Activated CD4-positive, alpha-beta T cell treated with anti-CD3 and anti-CD28 coated beads, Interleukin-2, amount 50 U/mL, for 48 hours (primary cell): ENCODE measurements around the gene HEBP2.
"Not testable (repeated sequence)": the region's sequence is repeated elsewhere in the genome, so short reads cannot be mapped to it uniquely, and the experiment has no call there.

Experiments used
- DNase-seq, 2 experiments: peaks; one replicate each; pipeline ENCODE4 v3.0.0-alpha.2; 2020

The HEBP2 gene

DNA sequence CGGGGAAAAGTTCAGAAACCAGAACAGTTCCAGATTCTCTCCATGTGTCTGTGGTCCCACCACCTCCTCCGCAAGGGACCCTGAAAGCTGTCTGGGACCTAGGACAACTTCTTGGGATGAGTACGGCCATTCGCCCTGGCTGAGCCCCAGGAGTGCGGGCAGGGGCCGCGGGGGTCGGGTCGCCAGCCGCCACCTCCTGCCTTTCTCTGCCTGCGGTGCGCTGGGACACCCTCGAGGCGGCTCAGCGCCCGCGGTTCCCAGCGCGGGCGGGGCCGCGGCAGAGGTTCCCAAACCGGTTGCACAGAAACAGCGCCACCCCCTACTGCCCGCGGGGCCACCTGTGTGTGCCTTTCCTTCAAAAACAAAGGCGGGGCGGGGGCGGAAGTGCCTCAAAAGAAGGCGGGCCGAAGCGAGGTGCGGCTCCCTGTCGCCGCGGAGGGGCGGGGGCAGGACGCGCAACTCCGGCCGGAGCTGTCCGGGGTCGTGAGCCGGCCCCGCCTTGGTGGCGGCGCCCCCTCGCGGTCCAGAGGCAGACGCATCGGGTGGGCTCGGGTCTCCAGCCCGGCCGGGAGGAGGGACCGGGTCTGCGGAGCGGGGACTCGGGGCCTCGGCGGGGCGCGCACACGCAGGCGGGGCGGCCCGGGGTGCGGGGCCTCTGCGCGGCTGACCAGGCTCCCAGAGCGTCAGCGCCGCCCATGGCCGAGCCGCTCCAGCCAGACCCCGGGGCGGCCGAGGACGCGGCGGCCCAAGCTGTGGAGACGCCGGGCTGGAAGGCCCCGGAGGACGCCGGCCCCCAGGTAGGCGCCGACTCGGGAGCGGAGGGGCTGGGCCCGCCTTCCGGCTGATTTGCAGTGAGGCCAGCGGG lies at the start of gene HEBP2:
TSS of gene HEBP2 (plus strand) at position 423 of the 865 bp plus-strand sequence. CDS start at position 696, 273 bp downstream.
- peak; percentile 95 to 97 for DNase-seq

DNA sequence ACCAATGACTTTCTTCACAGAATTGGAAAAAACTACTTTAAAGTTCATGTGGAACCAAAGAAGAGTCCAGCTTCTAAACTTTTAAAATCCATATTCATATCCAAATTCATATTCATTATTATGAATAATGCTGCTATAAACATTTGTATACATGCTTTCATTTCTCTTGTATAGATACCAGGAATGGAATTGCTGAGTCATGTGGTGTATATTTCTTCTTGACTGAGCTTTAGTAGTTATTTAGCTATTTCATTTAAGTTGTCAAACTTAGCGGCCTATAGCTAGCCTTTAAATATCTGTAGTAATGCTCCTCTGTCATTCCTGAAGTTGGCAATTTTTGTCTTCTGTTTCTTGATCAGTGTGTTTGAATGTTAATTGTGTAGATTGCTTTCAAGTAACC lies 46.1 kb upstream of the HEBP2 start:
- DNase-seq = no peak

GRCh38 chr6:138368684-138369083 lies 35.3 kb upstream of the HEBP2 start:
- DNase-seq = not testable (repeated sequence)

DNA sequence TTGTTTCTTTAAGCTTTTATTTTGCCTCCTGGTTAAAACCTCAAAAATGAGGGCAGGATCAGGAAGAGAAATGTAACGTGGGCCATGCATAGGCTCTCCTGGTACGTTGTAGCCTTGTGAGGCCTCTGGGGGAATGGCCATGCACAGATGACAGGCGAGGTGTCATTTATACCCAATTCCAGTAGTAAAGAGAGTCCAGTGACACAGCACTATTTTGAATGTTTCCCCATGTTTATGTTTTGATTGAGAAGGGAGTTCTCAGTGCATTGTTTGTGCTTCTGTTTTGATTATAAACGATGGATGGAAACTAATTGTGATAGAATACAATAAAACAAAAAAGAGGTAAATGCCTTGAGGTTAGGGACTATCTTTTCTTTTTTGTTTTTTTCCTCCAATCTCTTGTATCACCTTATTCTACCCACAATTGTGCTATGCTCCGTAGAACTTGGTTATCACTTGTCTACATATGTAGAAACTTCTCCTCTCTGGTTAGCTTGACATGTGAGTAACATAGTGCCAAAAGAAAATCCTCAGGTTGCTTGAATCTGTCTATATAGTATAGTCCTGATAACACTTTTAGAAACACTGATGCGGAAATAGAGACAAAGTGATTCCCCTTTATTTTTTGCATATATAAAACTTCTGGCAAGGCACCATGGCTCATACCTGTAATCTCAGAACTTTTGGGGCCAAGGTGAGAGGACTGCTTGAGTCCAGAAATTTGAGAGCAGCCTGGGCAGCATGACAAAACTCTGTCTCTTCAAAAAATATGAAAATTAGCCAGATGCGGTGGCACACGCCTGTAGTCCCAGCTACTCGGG lies 33.2 kb upstream of the HEBP2 start:
- DNase-seq = no peak

GRCh38 chr6:138371452-138371711 lies 32.6 kb upstream of the HEBP2 start:
- DNase-seq = no peak

DNA sequence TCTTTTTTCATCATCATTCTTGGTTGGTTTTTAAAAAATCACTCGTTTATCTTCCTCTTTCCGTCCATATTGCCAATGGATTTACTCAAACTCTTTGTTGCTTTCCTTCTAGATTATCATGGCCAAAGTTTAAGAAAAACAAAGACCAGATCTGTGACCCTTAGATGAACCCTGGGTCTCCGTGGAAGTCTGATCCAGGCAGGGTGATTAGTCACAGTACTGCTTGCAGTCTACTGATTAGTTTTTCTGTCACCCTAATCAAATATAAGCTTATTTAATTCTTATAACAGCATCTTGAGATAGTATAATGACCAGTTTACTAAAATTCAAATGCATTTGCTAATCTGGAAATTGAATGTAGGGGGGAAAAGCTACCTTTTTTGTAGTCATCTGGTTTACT lies 32.3 kb upstream of the HEBP2 start:
- DNase-seq = no peak

GRCh38 chr6:138372711-138373463 lies 31.1 kb upstream of the HEBP2 start:
- DNase-seq = no peak

DNA sequence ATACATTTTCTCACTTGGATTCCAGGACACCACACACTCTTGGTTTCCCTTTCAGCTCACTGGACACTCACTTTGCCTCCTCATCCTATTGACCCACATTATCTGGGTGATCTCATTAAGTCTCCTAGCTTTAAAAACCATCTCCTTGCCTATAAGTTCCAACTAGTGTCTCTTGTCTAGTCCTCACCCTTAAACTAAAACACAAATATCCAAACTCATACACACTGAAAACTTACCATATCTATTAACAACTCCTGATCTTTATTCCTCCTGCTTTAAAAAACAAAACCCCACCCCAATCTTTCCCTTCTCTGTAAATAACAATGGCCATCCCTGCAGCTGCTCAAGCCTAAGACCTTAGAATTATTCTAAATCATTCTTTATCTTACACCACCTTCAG lies 29.8 kb upstream of the HEBP2 start:
- DNase-seq = no peak

DNA sequence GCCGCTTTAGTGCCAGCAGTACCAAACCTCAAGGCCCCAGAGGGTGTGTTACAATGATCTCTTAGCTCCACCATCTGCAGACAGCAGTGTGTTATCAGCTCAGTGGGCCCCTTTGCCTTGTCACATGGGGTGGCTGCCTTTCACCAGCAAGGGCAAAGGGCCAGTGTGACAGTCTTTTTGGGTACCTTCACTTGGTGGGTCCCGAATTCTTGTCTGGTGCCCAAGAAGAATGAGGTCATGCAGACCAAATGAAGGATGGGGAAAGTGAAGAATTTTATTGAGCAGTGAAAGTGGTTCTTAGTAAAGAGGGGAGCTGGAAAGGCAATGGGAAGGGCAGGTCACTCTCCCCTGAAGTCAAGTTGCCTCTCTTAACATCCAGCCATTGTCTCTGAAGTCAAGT lies 29.2 kb upstream of the HEBP2 start:
- DNase-seq = no peak

DNA sequence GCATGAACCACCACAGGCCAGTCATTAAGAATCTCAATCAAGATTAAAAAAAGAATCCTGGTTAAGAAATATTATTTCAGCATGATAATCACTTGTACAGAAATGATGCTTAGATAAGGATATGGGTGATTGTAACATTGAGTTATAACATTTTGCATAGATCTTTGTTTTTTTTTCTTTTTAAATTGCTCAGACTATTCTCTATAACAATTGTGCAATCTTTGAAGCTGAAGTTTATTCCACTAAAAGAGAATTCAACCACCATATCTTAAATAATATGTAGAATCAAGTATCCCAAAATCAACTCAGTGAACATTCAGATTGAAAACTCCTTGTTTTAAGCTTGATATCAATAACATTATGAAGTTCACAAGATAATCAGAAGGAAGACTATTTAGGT lies 27.0 kb upstream of the HEBP2 start:
- DNase-seq = no peak

GRCh38 chr6:138377844-138378243 lies 26.2 kb upstream of the HEBP2 start, which contains the start of gene SMIM28:
Gene SMIM28, plus strand, starts transcription at chr6:138377905. Its CDS starts 168 bp downstream, at chr6:138378073.
- no peak for DNase-seq

GRCh38 chr6:138378463-138378862 lies 25.6 kb upstream of the HEBP2 start:
- no peak for DNase-seq

- no peak for DNase-seq
Observed at GRCh38 chr6:138382498-138383265, 21.3 kb upstream of the HEBP2 start.

GRCh38 chr6:138383776-138384175 lies 20.2 kb upstream of the HEBP2 start:
- no peak for DNase-seq

DNA sequence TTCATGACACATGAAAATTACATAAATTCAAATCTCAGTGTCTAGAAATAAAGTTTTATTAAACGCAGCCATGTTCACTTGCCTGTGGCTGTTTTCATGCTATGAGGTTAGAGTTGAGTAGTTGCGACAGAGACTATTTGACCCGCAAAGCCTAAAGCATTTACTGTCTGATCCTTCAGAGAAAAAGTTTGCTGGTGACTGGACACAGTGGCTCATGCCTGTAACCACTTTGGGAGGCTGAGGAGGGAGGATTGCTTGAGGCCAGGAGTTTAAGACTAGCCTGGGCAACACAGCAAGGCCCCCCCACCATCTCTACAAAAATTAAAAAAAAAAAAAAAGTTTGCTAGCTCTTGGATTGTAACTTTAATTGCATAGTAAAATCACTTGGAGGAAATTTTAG lies 17.1 kb upstream of the HEBP2 start:
- DNase-seq = no peak

- DNase-seq = no peak
Observed at GRCh38 chr6:138387577-138388368, 16.2 kb upstream of the HEBP2 start.

- DNase-seq = no peak
Observed at GRCh38 chr6:138389551-138389950, 14.5 kb upstream of the HEBP2 start.

DNA sequence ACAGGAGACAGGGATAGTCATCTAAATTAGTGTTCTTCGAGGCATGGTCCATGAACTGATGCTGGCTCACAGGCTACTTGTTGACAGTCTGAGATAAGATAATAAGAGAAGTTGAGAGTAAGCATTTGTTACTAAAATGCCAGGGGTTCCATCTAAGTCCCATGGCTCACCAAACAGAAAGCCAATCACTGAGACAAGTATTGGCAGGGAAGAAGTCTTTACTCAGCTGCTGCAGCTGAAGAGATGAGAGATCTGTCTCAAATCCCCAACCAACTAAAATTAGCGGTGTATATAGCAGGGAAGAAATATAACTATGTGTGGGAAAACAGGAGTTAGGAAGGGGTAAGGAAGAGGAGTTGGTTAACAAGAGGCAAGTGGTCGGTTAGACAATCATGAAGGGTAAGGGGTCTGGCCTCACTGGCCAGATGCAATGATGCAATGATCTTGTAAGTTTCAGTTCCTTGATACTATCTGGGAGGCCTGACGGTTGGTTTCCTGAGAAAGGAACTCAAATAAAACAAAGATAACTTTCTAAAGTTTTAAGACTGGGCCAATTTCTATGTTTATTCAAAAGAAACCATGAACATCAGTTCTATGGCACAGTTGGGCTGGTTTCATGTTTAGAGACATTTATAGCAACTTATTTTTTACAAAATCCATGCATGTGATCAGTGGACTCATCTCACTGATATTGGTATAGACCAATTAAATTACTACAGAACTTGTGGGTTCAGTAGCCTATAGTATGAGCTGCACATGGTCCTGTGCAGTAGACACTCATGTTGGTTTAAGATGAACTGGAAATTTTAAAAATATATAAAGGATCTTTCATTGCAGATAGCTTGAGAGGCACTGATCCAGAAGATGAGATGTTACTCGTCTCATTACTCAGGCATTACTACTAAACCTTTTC lies 9.9 kb upstream of the HEBP2 start:
- DNase-seq = no peak

DNA sequence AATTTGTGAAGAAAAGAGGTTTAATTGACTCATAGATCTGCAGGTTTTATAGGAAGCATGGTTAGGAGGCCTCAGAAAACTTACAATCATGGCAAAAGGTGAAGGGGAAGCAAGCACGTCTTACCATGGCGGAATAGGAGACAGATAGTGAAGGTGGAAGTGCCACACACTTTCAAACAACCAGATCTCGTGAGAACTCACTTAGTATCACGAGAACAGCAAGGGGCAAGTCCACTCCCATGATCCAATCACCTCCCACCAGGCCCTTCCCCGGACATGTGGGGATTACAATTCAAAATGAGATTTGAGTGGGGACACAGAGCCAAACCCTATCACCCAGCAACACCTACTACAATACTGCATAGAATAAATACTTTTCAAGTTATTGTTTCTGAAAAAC lies 7.3 kb upstream of the HEBP2 start:
- no peak for DNase-seq
